ENCODE results near the gene LGALS3BP. TPM values are rescaled to one million over a fixed set of nuclear protein-coding genes. Genes with fewer than 3 reads are reported as not detected.
A peak's percentile ranks its signal among the peaks of the same experiment; 100 is the strongest.

The LGALS3BP gene
- total RNA-seq, 1 experiment from 2014 or later, result 57.9 TPM

GRCh38 chr17:79020631-79021301, 41.0 kb upstream of the LGALS3BP start (continued):
- TF ChIP-seq MYBL2 (CRISPR knock-in tag; IDR thresholded peaks at IDR 0.05) (no peak), ZBTB43 (CRISPR knock-in tag; IDR thresholded peaks at IDR 0.05) (no peak), USF1 (CRISPR knock-in tag; IDR thresholded peaks at IDR 0.05) (no peak), STAT6 (CRISPR knock-in tag; conservative IDR thresholded peaks at IDR 0.05; ENCODE audit: low read depth) (no peak), SOX15 (CRISPR knock-in tag; IDR thresholded peaks at IDR 0.05) (no peak), PRRX2 (CRISPR knock-in tag; IDR thresholded peaks at IDR 0.05) (no peak), FOXP4 (CRISPR knock-in tag; IDR thresholded peaks at IDR 0.05) (no peak), NFE2L1 (CRISPR knock-in tag; IDR thresholded peaks at IDR 0.05) (no peak), ZNF232 (CRISPR knock-in tag; IDR thresholded peaks at IDR 0.05) (no peak), ZMAT4 (CRISPR knock-in tag; IDR thresholded peaks at IDR 0.05) (no peak), SP1 (CRISPR knock-in tag; conservative IDR thresholded peaks at IDR 0.05) (no peak), IRF2 (CRISPR knock-in tag; IDR thresholded peaks at IDR 0.05; ENCODE audit: borderline replicate concordance, low read depth) (no peak), ZNF281 (CRISPR knock-in tag; IDR thresholded peaks at IDR 0.05) (no peak)

GRCh38 chr17:79019632-79020584, 40.2 kb upstream of the LGALS3BP start:
- ChIA-PET POLR2A (no interaction called here), CTCF (interaction anchor here (1.5 kb wide), 2 partner anchors 22 to 26 kb away, joined by 5 read pairs; no protein-coding TSS in a partner anchor)
- H3K27ac Mint-ChIP-seq, result no peak overlapping the region
- H3K4me1 Mint-ChIP-seq, result peaks cover 13% of the 10 kb centered on the region
- ATAC-seq, result no peak
- peaks cover 20% of the 10 kb centered on the region for H3K9me3 Mint-ChIP-seq
- DNase-seq (ENCODE audit: low spot score), result no peak
- H3K27me3 Mint-ChIP-seq (ENCODE audit: low read depth), result peaks cover 70% of the 10 kb centered on the region
- peaks cover 10% of the 10 kb centered on the region for H3K36me3 Mint-ChIP-seq
- no peak overlapping the region for H3K4me3 Mint-ChIP-seq
- TF ChIP-seq FOXP1 (CRISPR knock-in tag; IDR thresholded peaks at IDR 0.05; ENCODE audit: borderline replicate concordance) (no peak), KAT7 (CRISPR knock-in tag; IDR thresholded peaks at IDR 0.05; ENCODE audit: borderline replicate concordance) (no peak), CTCF (IDR thresholded peaks at IDR 0.05) (peak; percentile 35), ZNF532 (CRISPR knock-in tag; IDR thresholded peaks at IDR 0.05; ENCODE audit: borderline replicate concordance) (no peak)

Measured in WTC11 (cell line).